Activated CD4-positive, alpha-beta T cell treated with anti-CD3 and anti-CD28 coated beads, Interleukin-2, amount 10 ng/mL, durations not matched to agents 7 days and 5 days (primary cell): ENCODE measurements around the gene QPRT. TPM values are rescaled to one million over a fixed set of nuclear protein-coding genes. Genes with fewer than 3 reads are reported as not detected.
"Not testable (repeated sequence)": the region's sequence is repeated elsewhere in the genome, so short reads cannot be mapped to it uniquely, and the experiment has no call there.

Source experiments
- CTCF ChIA-PET: fragments of 350-600 bp; sonication (Branson Sonifier 250); formaldehyde crosslinking; loops from one replicate; lab custom pipeline; 2021; ENCODE audit warnings: antibody characterized with exemption; lab: Charles Lee
- POLR2A ChIA-PET: fragments of 350-600 bp; sonication (Branson Sonifier 250); formaldehyde crosslinking; loops from one replicate; lab custom pipeline; 2021; ENCODE audit warnings: antibody characterized with exemption; lab: Charles Lee
- DNase-seq: peaks from one replicate; pipeline ENCODE4 v3.0.0-alpha.2; 2020
- H3K27ac Mint-ChIP-seq: one replicate; pipeline ENCODE4 v1.8.0; 2021; ENCODE audit warnings: mild to moderate bottlenecking, moderate library complexity, mixed read lengths
- H3K27me3 Mint-ChIP-seq: one replicate; pipeline ENCODE4 v1.8.0; 2021; ENCODE audit warnings: mixed read lengths
- H3K36me3 Mint-ChIP-seq: one replicate; pipeline ENCODE4 v1.8.0; 2021; ENCODE audit warnings: low read depth, mixed read lengths
- H3K4me1 Mint-ChIP-seq: one replicate; pipeline ENCODE4 v1.8.0; 2021; ENCODE audit warnings: mixed read lengths
- H3K4me3 Mint-ChIP-seq: one replicate; pipeline ENCODE4 v1.8.0; 2021; ENCODE audit warnings: mild to moderate bottlenecking, moderate library complexity, mixed read lengths
- H3K9me3 Mint-ChIP-seq: one replicate; pipeline ENCODE4 v1.8.0; 2021; ENCODE audit warnings: mixed read lengths
- total RNA-seq, 2 experiments: library from RNA; stranded (reverse); gene quantifications; one replicate each; pipeline ENCODE4 v1.2.3, GENCODE V29; 2021

QPRT gene
- total RNA-seq, 2 experiments from 2014 or later = 3.9 to 4.8 TPM

- Mint-ChIP-seq H3K9me3 (peaks cover 5% of the 10 kb centered on the region), H3K4me1 (peaks cover 37% of the 10 kb centered on the region), H3K36me3 (peaks cover 4% of the 10 kb centered on the region), H3K27me3 (peaks cover 3% of the 10 kb centered on the region), H3K4me3 (no peak overlapping the region), H3K27ac (no peak overlapping the region)
- ChIA-PET POLR2A (interaction anchor here (0.6 kb wide), 1 partner anchor 263 kb away, joined by 5 read pairs; the partner anchor contains the start of gene TMEM219), CTCF (interaction anchor here (0.8 to 5.2 kb wide), 11 partner anchors 11 to 334 kb away, joined by 3 to 37 read pairs (median 9); partner anchors contain the start of genes KIF22, MVP and SPN)
- DNase-seq = no peak
Measured at GRCh38 chr16:29698484-29699323, 19.7 kb downstream of the QPRT start.

- Mint-ChIP-seq H3K27me3 (peaks cover 3% of the 10 kb centered on the region), H3K36me3 (peaks cover 4% of the 10 kb centered on the region), H3K4me1 (peaks cover 37% of the 10 kb centered on the region), H3K4me3 (no peak overlapping the region), H3K27ac (no peak overlapping the region), H3K9me3 (peaks cover 5% of the 10 kb centered on the region)
- DNase-seq = no peak
- ChIA-PET CTCF (interaction anchor here (0.6 to 5.2 kb wide), 33 partner anchors 9 to 393 kb away, joined by 3 to 37 read pairs (median 4); partner anchors contain the start of genes KIF22, MVP, PAGR1 and SPN), POLR2A (interaction anchor here (0.6 to 1.0 kb wide), 3 partner anchors 24 to 262 kb away, joined by 3 to 5 read pairs (median 4); partner anchors contain the start of genes PAGR1 and TMEM219)
Measured at GRCh38 chr16:29699324-29700219, 20.6 kb downstream of the QPRT start.

- Mint-ChIP-seq H3K27me3 (peaks cover 3% of the 10 kb centered on the region), H3K27ac (peak overlapping the region; percentile 91), H3K36me3 (peaks cover 4% of the 10 kb centered on the region), H3K4me1 (peaks cover 40% of the 10 kb centered on the region), H3K4me3 (peak overlapping the region; percentile 49), H3K9me3 (peaks cover 5% of the 10 kb centered on the region)
- DNase-seq = peak; percentile 78
- CTCF ChIA-PET = interaction anchor here (0.6 to 5.2 kb wide), 34 partner anchors 10 to 392 kb away, joined by 3 to 37 read pairs (median 4); partner anchors contain the start of genes KIF22, MVP, PAGR1 and PRRT2
- POLR2A ChIA-PET = interaction anchor here (0.7 to 1.0 kb wide), 2 partner anchors 23 to 116 kb away, joined by 3 to 4 read pairs; partner anchors contain the start of gene PAGR1
Measured at GRCh38 chr16:29700253-29700987, 21.4 kb downstream of the QPRT start.

GRCh38 chr16:29701214-29701555 lies 22.2 kb downstream of the QPRT start:
- POLR2A ChIA-PET = interaction anchor here (0.7 kb wide), 2 partner anchors 31 to 88 kb away, joined by 3 to 4 read pairs; no protein-coding TSS in a partner anchor
- Mint-ChIP-seq H3K9me3 (peaks cover 5% of the 10 kb centered on the region), H3K27ac (peak overlapping the region; percentile 91), H3K4me1 (peaks cover 40% of the 10 kb centered on the region), H3K27me3 (peaks cover 3% of the 10 kb centered on the region), H3K36me3 (peaks cover 4% of the 10 kb centered on the region), H3K4me3 (peak overlapping the region; percentile 66)
- DNase-seq = no peak
- CTCF ChIA-PET = interaction anchor here (0.8 to 5.2 kb wide), 21 partner anchors 10 to 302 kb away, joined by 3 to 37 read pairs (median 6); partner anchors contain the start of genes KIF22, MVP and PAGR1

- peak overlapping the region; percentile 91 for H3K27ac Mint-ChIP-seq
- peaks cover 4% of the 10 kb centered on the region for H3K36me3 Mint-ChIP-seq
- DNase-seq = peak; percentile 53
- H3K9me3 Mint-ChIP-seq = peaks cover 5% of the 10 kb centered on the region
- CTCF ChIA-PET = interaction anchor here (0.6 to 5.2 kb wide), 14 partner anchors 14 to 267 kb away, joined by 3 to 37 read pairs (median 5); partner anchors contain the start of genes KIF22, MVP and PAGR1
- peaks cover 3% of the 10 kb centered on the region for H3K27me3 Mint-ChIP-seq
- POLR2A ChIA-PET = interaction anchor here (0.6 to 1.2 kb wide), 2 partner anchors 105 to 106 kb away, joined by 3 read pairs; no protein-coding TSS in a partner anchor
- H3K4me3 Mint-ChIP-seq = peak overlapping the region; percentile 66
- peaks cover 40% of the 10 kb centered on the region for H3K4me1 Mint-ChIP-seq
Measured at GRCh38 chr16:29702269-29702668, 23.3 kb downstream of the QPRT start.

GRCh38 chr16:29705030-29705429 lies 26.1 kb downstream of the QPRT start:
- POLR2A ChIA-PET = no interaction called here
- Mint-ChIP-seq H3K9me3 (peaks cover 5% of the 10 kb centered on the region), H3K27ac (peak overlapping the region; percentile 46), H3K36me3 (peaks cover 4% of the 10 kb centered on the region), H3K4me1 (peaks cover 44% of the 10 kb centered on the region), H3K27me3 (no peaks in the 10 kb centered on the region), H3K4me3 (no peak overlapping the region)
- DNase-seq = no peak
- CTCF ChIA-PET = interaction anchor here (0.7 to 1.8 kb wide), 3 partner anchors 13 to 85 kb away, joined by 3 to 5 read pairs (median 3); partner anchors contain the start of gene KIF22

- H3K27ac Mint-ChIP-seq, DNase-seq, H3K36me3 Mint-ChIP-seq, POLR2A ChIA-PET, H3K27me3 Mint-ChIP-seq, H3K9me3 Mint-ChIP-seq, H3K4me3 Mint-ChIP-seq: not testable (repeated sequence)
- CTCF ChIA-PET = interaction anchor here (1.2 kb wide), 1 partner anchor 13 kb away, joined by 6 read pairs; no protein-coding TSS in a partner anchor
- peaks cover 33% of the 10 kb centered on the region for H3K4me1 Mint-ChIP-seq
Measured at GRCh38 chr16:29707160-29707559, 28.2 kb downstream of the QPRT start.

- CTCF ChIA-PET = interaction anchor here (0.6 to 1.9 kb wide), 4 partner anchors 9 to 323 kb away, joined by 3 to 9 read pairs (median 3); partner anchors contain the start of gene HIRIP3
- H3K27me3 Mint-ChIP-seq = peaks cover 2% of the 10 kb centered on the region
- POLR2A ChIA-PET = no interaction called here
- H3K27ac Mint-ChIP-seq = no peak overlapping the region
- H3K4me1 Mint-ChIP-seq = peaks cover 19% of the 10 kb centered on the region
- H3K9me3 Mint-ChIP-seq = no peaks in the 10 kb centered on the region
- H3K36me3 Mint-ChIP-seq = no peaks in the 10 kb centered on the region
- DNase-seq = no peak
- no peak overlapping the region for H3K4me3 Mint-ChIP-seq
Measured at GRCh38 chr16:29708917-29709600, 30.1 kb downstream of the QPRT start.

- H3K4me3 Mint-ChIP-seq, H3K36me3 Mint-ChIP-seq, POLR2A ChIA-PET, H3K27ac Mint-ChIP-seq, H3K9me3 Mint-ChIP-seq, H3K27me3 Mint-ChIP-seq, DNase-seq: not testable (repeated sequence)
- peaks cover 19% of the 10 kb centered on the region for H3K4me1 Mint-ChIP-seq
- CTCF ChIA-PET = interaction anchor here (0.6 to 1.9 kb wide), 3 partner anchors 10 to 322 kb away, joined by 3 to 9 read pairs (median 3); no protein-coding TSS in a partner anchor
Measured at GRCh38 chr16:29709657-29710056, 30.7 kb downstream of the QPRT start.

- ChIA-PET POLR2A (no interaction called here), CTCF (interaction anchor here (1.1 to 1.9 kb wide), 2 partner anchors 11 to 321 kb away, joined by 3 to 9 read pairs; no protein-coding TSS in a partner anchor)
- Mint-ChIP-seq H3K4me1 (peaks cover 16% of the 10 kb centered on the region), H3K4me3 (no peak overlapping the region), H3K27me3 (peaks cover 3% of the 10 kb centered on the region), H3K36me3 (no peaks in the 10 kb centered on the region), H3K9me3 (no peaks in the 10 kb centered on the region), H3K27ac (no peak overlapping the region)
- peak; percentile 65 for DNase-seq
Measured at GRCh38 chr16:29710227-29711219, 31.5 kb downstream of the QPRT start.
